Peyer's patch (tissue), 4 donors: ENCODE results near the gene CXCL6.

Experiments used
- CTCF ChIP-seq, 6 experiments: fragments of 450-650 bp in 4 of 6; fragments of 200-600 bp in 2 of 6; sonication (generic) in 1 of 6; IDR thresholded peaks; one replicate each; pipeline ENCODE4 v1.5.1; 2017 to 2019; ENCODE audit warnings: antibody characterized with exemption in 6 of 6, mild to moderate bottlenecking in 3 of 6, moderate library complexity in 1 of 6
- POLR2A ChIP-seq, 2 donors: fragments of 450-650 bp; IDR thresholded peaks; one replicate each; pipeline ENCODE4 v1.5.1; 2017; ENCODE audit warnings: antibody characterized with exemption in 2 of 2, mild to moderate bottlenecking in 2 of 2, moderate library complexity in 2 of 2

- TF ChIP-seq POLR2A (IDR thresholded peaks at IDR 0.05) (no peak), CTCF (IDR thresholded peaks at IDR 0.05) (no peak)
Measured at GRCh38 chr4:73822389-73822788, 14.1 kb upstream of the CXCL6 start.
